GM21737 (cell line): Measurements from ENCODE around the gene SLC1A3.

Experiments used
- ATAC-seq: cut with Tn5 transposase; IDR thresholded peaks from one replicate; pipeline ENCODE4 v1.9.1; 2021; ENCODE audit warnings: mild to moderate bottlenecking, moderate library complexity; ENCODE audit not compliant: unreplicated experiment

SLC1A3 gene

GRCh38 chr5:36683821-36684434 is 77.5 kb downstream of the SLC1A3 start:
- no peak for ATAC-seq

GRCh38 chr5:36685631-36686288 is 79.4 kb downstream of the SLC1A3 start:
- ATAC-seq = no peak

DNA sequence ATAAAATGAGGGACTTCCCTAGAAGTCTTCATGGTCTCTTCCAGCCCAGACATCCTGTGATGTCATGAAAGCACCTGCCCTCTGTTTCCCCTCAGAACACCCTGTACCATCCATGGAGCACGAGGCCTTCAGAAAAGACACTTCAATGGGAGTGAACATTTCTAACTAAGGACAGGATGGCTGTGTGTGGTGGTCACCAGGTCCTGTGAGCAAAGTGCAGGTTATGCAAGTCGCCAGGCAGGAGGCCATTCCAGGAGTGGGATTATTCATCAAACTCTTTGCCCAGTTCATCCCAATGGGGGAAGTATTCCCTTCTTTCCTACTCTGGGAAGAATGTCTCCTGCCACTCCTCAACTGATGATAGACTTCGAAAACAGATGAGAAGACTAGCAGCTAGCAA is 80.5 kb downstream of the SLC1A3 start:
- no peak for ATAC-seq

DNA sequence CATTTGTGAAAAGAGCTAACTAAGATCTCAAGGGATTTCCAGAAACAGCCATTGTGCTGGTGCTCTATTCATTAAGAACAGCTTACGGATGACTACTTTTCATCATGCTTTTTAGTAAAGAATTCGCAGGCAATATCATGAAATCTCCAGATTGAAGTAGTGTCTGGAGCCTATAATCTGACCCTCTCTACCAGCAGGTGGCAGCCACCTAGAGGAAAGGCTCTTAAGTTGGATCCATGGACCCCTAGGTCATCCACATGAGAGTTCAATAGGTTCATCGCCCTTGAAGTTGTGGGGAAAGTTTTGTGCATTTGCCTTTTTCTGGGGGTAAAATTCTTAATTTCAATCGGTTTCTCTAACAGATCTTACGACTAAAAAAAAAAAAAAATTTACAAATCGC is 82.3 kb downstream of the SLC1A3 start:
- ATAC-seq = no peak

GRCh38 chr5:36689225-36689624 is 82.8 kb downstream of the SLC1A3 start:
- no peak for ATAC-seq

DNA sequence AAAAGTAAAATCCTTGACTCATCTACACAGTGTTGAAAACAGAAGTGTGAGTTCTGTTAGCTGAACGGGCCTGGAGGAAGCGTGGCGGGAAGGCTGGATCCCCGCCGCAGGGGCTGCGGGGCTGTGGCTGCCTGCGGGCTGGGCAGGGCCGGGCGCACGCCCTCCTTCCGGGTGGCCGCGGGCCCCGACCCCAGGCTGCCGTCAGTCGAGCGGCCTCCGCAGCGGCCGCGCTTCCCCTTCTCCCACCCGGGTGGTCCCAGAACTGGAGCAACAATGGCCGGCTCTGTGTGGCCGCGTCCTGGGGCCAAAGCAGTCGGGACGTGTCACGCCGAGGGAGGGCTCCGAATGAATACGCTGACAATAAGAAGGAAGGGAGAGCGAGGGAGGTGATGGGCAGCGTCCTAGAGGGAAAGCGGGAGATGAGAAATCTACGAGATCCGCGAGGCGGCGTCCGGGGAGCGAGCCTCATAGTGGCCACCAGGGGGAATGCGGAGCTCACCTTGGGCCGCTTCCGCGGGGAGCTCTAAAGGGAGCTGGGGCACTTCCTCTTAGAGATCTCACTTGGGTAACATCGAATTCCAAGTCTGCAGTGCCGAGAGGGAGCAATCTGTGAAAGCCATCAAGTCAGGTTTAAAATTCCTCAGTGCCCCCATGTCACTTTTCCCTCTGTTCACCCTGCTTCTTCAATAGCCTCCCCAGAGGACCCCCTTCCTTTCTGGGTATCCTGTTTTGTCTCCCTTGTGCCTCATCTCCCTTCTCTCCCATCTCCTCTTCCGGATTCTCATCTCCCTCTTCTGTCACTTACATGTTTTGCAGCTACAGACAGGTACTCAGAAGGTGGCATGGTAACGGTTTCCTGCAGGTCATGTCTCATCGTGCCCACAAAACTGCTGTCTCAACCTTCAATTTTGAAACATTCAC is 83.9 kb downstream of the SLC1A3 start:
- peak; percentile 81 for ATAC-seq

- ATAC-seq = no peak
These were observed 84.8 kb downstream of the SLC1A3 start for GRCh38 chr5:36691226-36691625.

DNA sequence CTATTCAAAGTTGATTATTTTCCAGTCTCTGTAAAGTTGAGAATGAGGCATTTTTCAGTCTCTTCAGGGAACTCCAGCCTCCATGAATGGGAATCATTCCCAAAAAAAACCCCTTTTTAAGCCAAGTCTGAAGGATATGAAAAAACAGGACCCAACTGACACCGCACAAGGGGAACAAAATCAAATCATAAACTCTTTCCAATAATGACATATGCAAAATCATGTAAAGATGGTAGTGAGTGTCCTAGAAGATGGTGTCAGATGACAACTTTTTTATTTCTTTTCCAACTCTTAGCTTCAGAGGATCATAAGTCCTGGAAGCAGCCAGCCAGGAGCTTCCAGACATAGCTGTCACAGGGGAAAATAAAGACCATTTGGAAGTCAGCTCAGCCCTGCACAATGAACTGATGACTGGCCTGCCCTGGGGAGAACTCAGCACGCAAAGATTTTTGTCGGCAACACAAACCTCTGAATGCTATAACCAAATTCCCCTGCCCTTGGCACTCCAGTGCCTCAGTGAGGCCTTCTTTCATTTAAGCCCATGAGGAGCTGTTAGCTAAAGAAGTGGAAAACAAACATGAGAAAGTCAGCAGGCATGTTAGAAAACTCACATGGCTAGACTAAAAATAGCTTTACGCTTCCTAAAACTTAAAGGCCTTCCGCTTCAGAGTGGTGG is 85.4 kb downstream of the SLC1A3 start:
- no peak for ATAC-seq

DNA sequence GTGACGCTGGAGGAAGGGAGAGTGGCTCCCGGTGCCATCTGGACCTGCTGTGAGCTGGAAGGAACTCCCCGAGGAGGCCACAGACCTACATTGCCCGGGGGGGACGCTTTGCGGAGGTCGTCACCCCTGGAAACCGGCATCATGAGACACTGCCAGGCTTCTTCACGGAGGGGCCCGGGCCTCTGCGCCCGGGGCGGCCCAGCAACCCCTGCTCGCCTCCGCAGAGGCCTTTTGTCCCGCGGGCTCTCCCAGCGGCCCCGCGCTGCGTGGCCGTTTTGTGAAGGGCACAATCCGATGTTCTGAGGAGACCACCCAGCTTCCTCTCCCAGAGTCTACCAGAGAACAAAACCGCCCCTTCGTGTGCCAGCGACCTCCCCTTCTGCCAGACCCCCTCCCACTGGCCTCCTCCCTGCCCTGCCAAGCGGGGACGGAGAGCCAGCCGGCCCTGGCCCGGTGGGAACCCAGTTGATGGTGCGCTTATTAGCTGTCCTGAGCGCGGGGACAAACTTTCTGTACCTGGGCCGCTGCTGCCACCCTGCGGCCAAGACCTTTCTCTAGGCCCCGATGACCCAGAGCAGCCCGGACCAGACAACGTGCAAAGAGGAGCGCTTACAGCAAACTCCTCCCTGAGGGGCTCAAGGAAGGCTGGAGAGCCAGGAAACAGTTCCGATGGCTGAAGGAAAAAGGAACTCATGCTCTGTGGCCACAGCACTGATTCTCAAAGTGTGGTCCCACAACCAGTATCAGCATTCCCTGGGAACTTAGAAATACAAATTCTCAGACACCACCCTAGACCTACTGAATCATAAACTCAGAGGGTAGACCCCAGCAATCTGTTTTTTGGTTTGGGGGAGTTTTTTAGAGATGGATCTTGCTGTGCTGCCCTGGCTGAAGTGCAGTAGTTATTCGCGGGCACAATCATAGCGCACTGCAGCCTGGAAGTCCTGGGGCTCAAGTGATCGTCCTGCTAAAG is 86.7 kb downstream of the SLC1A3 start:
- peak; percentile 59 for ATAC-seq

DNA sequence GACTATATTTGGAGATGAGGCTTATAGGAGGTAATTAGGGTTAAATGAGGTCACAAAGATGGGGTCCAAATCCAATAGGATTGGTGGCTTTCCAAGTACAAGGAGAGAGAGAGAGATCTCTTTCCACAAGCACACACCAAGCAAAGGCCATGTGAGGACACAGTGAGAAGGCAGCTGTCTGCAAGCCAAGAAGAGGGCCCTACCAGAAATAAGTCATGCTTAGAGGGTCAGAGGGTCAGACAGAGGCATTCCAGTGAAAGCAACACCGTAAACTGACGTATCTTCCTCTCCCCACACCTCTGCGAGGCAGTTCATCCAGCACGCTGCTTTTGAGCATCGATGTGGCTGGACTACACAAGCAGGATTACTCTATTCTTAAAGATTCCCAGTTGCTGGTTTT is 87.9 kb downstream of the SLC1A3 start:
- ATAC-seq = no peak

DNA sequence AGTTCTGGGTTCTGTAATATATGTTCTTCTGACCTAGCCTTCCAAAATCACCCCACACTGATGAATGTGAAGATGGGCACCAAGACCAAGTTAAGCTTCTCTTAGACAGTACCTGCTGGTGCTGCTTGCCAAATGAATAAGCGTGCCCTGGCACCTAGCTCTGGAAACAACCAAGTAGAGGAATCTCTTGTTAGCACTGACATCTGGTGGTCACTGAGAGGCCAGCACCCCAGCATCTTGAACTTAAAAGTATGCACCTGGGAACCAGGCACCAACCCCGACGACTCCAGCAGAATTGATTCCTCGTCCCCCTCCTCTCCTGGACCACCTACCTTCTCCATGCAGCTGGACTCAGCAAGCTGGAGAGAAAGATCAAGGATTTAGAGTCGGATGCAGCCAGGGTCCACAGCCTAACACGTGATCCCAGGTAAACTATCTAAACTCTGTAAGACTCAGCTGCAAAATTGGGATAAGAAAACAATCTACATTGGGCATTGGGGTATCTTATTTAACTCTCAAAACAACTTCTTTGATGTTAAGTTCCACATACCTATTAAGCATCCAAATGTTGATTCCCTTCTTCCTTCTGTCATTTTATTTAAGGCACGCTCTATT is 89.8 kb downstream of the SLC1A3 start:
- ATAC-seq = no peak

DNA sequence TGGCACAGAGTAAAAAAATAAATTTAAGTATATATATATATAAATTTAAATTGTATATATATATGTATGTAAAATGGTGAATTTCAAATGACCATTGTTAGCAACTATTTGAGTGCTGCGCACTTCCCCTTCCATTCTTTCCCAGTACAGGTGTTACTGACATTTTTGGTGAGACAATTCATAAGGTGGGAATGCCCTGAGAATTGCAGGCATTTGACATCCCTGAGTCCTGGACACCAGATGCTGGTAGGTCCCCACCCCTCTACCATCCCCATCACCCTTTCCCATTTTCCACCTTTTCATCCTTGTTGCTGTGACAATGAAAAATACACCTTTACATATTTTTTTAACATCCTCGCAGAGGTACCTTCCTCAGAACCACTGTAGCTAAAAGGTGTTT is 91.6 kb downstream of the SLC1A3 start:
- no peak for ATAC-seq

GRCh38 chr5:36701085-36701698 is 94.8 kb downstream of the SLC1A3 start:
- peak; percentile 88 for ATAC-seq

DNA sequence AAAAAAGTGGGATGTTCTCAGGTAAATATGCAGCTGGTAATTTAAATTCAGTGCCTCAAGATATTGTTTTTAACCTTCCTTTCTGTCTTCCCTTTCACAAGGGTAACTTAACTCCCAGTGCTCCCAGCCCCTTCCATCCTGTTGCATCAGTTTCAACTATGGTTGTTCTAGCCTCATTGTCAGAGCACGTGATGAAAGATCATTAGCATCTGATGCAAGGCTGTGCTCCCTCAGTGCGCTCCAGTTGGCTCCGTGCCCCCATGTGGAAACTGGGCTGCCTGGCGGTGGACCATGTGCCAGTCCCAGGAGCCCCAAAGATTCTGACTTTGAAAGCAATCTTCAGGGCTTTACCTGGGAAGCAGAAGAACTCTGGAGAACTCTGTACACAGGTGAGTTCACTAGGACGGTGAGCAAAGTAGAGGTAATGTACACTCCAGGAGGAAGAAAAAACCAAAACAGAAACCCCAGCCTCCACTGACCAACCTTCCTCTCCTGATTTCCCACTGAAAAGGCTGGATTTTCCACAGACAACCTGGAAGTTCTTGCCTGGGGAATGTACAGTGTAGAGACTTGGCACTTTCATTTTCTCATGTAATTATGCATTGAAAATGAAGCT is 96.9 kb downstream of the SLC1A3 start:
- ATAC-seq = no peak

- no peak for ATAC-seq
These were observed 97.7 kb downstream of the SLC1A3 start for GRCh38 chr5:36704131-36704530.

GRCh38 chr5:36705055-36705454 is 98.6 kb downstream of the SLC1A3 start:
- no peak for ATAC-seq

DNA sequence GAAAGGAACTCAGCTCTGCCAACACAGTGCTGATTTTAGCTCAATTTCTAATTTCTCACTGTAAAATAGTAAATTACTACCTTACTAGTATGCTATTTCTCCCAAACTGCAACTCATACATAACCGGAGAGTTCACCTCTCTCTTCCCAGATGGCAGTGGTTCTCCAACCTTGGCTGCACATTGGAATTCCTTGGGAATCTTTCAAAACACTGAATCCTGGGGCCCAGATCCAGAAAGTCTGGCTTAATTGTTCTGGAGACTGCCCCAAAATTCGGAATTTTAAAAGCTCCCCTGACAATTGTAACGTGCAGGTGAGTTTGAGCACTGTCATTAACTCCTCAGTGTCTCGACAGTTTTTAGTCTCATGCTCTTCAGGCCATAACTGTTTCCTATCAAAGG is 100.3 kb downstream of the SLC1A3 start:
- ATAC-seq = no peak

DNA sequence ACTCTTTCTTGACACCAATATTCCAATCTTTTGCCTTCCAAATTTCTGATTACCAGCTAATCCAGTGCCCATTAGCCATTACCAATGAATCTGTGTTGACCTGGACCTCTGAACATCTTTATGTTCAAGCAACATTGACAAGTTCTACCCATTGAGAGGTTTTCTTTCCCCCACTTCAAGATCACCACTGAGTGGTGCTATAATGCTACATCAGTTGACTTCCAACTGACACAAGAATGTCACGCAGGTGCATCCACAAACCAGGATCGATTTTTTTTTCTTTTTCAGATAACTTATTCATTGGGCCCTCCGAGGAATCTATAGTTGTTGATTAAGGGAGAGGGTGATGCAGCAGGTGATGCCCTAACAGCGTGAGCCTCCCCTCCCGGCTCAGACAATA is 102.6 kb downstream of the SLC1A3 start:
- no peak for ATAC-seq

DNA sequence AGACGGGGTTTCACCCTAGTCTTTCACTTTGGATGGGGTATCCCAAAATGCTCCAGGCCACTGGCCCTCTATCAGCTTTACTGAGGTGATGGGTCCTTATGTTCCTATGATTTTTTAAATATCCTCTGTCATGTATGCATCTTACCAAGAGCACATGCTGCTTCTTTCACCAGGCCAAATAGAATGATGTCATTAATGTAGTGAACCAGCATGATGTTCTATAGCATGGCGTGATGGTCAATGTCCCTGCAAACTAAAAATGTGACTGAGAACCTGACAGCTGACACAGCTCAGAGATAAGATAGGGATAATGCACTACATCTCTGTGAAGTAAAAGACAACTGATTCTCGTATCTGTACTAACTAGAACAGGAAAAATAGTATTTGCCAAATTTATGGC is 103.6 kb downstream of the SLC1A3 start:
- ATAC-seq = no peak
